GM19372 (cell line): ENCODE data around the gene PCDHGA4.
"Not testable (repeated sequence)": the region's sequence is repeated elsewhere in the genome, so short reads cannot be mapped to it uniquely, and the experiment has no call there.

Experiments
- ATAC-seq: cut with Tn5 transposase; IDR thresholded peaks from one replicate; pipeline ENCODE4 v1.9.1; 2021; ENCODE audit warnings: mild to moderate bottlenecking, low read depth, moderate library complexity; ENCODE audit not compliant: unreplicated experiment

PCDHGA4 gene

DNA sequence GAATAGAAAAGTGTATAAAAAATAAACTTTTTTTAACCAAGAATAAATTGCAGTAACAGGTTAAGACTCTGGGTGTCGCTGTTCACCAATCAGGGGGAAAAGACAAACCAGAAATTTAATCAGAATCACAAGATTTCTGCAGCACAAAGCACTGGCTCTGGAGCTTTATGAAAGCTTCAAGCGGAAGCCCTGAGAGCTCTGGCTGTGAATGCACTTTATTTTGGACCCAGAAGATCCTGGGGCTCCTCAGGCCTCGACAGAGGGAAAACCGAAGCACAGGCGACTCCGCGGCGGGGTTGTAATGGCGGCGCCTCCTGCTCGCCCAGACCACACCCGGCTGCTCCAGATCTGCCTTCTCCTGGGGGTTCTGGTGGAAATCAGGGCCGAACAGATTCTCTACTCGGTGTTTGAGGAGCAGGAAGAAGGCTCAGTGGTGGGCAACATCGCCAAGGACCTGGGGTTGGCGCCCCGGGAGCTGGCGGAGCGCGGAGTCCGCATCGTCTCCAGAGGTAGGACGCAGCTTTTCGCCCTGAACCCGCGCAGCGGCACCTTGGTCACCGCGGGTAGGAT lies at the start of gene PCDHGA4:
Gene PCDHGA4, plus strand, starts transcription at position 122 of the 570 bp plus-strand sequence. Its CDS starts 87 bp downstream, at position 209.
- ATAC-seq, result no peak

DNA sequence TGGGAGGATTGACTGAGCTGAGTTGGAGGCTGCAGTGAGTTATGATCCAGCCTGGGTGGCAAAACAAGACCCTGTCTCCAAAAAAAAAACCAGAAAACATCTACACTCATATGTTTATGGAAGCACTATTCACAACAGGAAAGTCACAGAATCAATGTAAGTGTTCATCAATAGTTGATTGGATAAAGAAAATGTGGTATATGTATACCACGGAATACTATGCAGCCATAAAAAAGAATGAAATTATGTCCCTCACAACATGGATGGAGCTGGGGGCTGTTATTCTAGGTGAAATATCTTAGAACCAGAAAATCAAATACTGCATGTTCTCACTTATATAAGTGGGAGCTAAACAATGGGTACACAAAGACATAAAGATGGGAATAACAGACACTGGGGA lies 48.2 kb upstream of the PCDHGA4 start:
- no peak for ATAC-seq

DNA sequence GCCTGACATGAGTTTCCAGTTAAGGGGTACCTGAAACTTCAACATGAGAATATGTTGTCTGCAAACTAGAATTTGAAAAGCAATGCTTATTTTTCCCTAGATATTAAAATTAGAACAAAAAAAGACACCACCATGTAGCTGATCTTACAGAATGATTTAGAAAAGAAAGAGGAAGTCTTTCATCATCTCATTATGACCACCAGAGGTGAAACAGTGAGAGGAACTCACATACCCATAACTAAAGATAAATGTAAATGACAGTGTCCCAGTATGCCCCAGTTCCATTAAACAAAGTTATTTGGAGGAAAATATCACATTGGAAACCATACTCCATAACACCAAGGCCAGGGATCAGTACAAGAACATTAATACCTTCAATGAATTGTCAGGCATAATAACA lies 41.1 kb upstream of the PCDHGA4 start:
- ATAC-seq, result no peak

DNA sequence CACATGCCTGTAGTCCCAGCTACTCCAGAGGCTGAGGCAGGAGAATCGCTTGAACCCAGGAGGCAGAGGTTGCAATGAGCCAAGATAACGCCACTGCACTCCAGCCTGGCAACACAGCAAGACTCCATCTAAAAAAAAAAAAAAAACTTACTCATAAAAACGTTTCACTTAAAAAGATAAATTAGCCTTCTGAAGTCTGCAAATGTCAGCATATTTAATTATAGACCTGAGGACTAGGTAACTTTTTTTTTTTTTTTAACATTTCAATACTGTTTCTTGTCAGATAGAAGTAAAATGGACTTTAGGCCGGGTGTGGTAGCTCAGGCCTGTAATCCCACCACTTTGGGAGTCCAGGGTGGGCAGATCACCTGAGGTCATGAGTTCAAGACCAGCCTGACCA lies 37.9 kb upstream of the PCDHGA4 start:
- ATAC-seq, result not testable (repeated sequence)

DNA sequence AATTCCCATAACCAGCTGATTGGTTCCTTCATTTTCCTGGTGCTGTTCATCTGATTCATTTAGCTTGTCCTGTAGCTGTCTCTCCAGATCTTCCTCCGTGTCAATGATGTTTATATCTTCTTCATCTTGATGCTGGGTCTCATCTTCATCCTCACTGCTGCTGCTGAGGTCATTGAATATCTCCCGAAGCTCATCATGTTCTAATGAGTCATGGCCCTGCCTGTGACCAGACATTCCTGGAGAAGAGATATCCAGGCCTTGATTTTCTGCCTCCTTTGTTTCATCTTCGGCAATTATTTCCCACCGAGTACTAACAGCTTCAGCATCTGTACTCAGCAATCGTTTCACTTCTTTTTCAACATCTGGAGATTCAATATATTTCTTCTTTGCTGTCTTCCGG lies 35.6 kb upstream of the PCDHGA4 start:
- ATAC-seq, result no peak

DNA sequence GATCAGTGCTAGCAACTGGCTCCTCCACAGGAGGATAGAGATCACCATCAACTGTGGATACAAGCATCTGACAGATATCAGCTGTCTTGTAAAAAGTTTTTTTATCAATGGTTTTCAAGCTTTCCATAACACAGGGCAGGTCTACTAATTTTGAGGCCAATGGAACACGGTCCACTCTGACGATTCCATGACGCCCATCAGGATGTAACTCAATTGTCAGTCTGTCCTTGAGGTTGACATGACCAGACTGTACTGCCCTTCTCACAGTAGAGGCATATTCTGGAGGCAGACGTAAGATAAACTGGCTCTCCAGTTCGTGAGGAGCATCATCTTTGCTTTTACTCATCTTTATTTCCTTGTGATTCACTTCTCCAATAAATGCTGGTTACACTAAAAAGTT lies 35.1 kb upstream of the PCDHGA4 start:
- no peak for ATAC-seq

DNA sequence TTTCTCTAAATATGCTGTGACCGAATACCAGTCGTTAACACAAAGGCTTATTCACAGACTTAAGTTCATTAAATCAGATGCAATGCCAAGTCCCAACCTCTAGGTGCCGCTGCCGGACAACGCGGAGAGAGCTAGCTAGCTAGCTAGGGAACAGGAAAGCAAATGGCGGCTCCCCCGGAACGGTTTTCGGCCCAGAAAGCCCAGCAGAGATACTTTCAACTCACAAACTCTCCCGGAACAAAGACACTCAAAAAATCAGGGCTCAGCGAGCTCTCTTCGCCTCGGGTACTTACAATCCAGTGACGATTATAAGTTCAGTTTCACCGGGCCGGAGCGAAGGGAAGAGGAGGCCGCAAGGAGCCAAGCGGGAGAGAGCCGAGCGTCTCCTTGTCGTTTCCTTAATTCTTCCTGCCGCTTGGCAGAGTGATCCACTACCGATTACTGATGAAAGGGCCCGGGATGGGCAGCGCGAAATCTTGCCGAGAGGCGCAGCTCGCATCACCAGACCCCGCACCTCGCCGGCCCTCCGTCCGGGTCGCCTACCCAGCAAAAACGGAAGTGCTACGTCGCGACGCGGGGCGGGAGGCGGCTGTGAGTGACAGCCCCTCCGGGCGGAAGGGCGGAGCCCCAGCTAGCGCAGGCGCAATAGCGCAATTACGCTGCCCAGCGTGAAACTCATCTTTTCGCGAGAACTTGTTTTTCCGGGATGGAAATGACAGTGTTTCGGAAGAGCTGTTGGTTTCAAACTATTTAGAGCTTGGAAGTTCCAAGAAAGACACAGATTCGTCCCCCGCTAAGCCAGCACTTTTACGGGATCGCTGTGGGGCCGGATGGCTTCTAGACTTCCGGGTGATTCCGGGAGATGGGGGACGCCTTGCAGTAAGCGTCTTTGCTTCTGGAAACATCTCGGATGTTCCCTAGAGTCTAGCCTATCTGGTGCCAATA lies 34.3 kb upstream of the PCDHGA4 start, which contains the start of gene TAF7:
Gene TAF7, minus strand, starts transcription at position 560 of the 945 bp plus-strand sequence. CDS start 740 bp downstream, outside the sequence.
- ATAC-seq, result peak; percentile 93

DNA sequence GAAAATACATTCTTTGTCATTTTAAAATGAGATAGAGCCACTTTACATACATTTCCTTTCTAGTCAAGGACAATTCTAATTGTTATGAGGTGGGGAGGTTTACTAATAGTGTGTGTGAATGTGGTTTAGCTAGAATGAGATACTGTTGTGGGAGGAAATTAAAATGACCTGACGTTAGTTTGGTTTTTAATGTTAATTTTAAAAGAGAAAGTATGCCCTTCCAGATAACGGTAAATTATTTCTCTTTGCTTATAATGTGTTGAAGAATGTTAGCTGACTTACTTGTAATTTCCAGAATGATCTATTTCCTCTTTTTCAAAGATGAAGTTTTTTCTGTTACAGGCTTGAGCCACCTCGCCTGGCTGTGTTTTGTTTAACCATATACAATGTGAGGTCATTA lies 32.6 kb upstream of the PCDHGA4 start:
- no peak for ATAC-seq

DNA sequence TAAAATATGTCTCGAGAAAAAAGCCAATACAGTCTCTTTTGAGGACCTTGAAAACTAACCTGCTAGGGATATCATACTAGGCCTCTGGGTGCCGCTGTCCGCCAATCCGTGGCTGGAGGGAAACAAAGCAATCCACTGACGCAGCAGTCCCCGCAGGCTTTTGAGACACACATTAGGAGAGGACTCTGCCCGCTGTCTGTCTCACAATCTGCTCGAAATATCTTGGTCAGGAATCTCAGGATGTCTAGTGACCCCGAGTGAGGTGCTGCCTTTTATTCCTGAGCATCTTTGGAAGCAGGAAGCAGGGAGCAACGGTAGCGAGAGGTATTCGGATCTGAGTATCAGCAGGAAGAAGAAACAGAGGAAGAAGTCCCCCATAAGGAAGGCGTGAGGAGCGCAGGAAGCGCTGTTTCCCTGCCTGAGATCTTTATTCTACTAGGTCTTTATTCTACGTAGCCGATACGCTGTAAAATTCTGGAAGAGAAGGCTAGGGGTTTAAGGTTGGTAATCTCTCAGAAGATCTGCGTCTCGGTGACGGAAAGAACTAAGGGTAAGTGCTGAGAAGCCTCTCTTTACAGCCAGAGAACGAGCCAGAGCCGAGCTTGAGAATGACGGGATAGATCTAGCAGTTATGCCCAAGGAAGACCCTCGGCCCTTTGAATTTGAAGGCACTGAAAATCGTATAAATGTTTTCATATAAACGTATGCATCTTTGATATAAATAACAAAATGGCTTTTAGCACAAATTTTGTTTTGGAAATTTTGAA lies 28.6 kb upstream of the PCDHGA4 start:
- ATAC-seq, result no peak

DNA sequence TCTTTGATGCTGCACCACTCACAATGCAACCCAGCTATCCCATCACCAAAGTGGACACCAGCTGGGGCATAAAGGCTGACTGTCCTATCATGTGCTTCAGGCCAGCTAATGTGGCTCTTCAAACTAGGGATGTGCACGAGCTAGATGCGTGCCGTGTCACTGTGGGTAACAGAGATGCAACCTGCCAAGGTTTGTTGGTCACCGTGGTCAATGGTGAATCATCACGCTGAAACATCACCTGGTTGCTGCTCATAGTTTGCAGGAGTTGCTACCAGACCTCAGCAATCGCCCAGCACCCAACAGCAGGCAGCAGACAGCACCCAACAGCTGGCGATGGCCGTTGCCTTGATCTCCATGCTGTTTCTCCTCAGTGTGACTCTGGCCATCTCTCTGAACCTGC lies 26.6 kb upstream of the PCDHGA4 start:
- no peak for ATAC-seq

DNA sequence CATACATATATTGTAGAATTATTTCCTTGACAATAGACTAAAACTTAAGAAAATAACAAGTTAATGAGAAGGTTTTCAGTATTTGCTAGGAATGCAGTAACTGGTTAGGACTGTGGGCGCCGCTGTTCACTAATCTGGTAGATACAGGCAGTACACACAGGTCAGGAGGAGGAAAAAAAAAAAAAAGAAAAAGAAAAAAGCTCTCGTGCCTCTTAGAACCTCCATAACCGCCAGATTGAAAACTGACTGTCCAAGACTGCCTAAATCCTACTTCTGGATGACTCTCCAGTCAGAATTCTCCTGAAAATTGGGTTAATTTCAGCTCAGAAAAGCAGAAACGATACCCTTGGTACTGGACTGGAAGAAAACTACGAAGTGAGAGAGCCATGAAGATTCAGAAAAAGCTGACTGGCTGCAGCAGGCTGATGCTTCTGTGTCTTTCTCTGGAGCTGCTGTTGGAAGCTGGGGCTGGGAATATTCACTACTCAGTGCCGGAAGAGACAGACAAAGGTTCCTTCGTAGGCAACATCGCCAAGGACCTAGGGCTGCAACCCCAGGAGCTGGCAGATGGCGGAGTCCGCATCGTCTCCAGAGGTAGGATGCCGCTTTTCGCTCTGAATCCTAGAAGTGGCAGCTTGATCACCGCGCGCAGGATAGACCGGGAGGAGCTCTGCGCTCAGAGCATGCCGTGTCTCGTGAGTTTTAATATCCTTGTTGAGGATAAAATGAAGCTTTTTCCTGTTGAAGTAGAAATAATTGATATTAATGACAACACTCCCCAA lies 24.3 kb upstream of the PCDHGA4 start, which contains the start of gene PCDHGA1:
Gene PCDHGA1, plus strand, starts transcription at position 216 of the 782 bp plus-strand sequence.
- no peak for ATAC-seq

DNA sequence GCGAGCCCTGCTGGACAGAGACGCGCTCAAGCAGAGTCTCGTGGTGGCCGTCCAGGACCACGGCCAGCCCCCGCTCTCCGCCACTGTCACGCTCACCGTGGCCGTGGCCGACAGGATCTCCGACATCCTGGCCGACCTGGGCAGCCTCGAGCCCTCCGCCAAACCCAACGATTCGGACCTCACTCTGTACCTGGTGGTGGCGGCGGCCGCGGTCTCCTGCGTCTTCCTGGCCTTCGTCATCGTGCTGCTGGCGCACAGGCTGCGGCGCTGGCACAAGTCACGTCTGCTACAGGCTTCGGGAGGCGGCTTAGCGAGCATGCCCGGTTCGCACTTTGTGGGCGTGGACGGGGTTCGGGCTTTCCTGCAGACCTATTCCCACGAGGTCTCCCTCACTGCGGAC lies 22.2 kb upstream of the PCDHGA4 start:
- not testable (repeated sequence) for ATAC-seq

DNA sequence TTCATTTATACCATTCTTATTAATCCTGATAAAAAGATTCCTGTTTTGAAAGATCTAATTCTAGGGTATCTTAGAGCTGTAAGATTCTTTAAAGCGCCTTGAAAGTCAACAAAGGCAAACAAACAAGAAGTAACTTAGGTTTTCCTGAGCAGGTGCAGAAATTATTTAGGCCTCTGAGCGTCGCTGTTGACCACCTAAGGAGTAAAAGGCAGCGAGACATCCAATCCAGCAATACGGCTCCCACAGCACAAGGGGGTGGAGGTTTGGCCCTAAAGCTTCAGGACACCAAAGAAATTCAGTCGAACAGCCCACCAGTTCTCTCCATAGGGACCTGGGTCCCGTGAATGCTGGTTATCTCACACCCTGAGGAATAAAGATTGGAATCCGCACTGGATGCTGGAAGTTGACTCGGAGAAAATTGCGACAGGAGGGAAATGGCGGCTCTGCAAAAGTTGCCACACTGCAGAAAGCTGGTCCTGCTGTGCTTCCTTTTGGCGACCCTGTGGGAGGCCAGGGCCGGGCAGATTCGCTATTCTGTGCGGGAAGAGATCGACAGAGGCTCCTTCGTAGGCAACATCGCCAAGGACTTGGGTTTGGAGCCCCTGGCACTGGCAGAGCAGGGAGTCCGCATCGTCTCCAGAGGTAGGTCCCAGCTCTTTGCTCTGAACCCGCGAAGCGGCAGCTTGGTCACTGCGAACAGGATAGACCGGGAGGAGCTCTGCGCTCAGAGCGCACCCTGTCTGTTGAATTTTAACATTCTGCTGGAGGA lies 16.1 kb upstream of the PCDHGA4 start, which contains the start of gene PCDHGA2:
Gene PCDHGA2, plus strand, starts transcription at position 223 of the 769 bp plus-strand sequence.
- ATAC-seq, result no peak

DNA sequence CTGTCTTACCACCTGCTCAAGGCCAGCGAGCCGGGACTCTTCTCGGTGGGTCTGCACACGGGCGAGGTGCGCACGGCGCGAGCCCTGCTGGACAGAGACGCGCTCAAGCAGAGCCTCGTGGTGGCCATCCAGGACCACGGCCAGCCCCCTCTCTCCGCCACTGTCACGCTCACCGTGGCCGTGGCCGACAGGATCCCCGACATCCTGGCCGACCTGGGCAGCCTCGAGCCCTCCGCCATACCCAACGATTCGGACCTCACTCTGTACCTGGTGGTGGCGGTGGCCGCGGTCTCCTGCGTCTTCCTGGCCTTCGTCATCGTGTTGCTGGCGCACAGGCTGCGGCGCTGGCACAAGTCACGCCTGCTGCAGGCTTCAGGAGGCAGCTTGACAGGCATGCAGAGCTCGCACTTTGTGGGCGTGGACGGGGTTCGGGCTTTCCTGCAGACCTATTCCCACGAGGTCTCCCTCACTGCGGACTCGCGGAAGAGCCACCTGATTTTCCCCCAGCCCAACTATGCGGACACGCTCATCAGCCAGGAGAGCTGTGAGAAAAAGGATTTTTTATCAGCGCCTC lies 14.0 kb upstream of the PCDHGA4 start:
- ATAC-seq, result not testable (repeated sequence)

DNA sequence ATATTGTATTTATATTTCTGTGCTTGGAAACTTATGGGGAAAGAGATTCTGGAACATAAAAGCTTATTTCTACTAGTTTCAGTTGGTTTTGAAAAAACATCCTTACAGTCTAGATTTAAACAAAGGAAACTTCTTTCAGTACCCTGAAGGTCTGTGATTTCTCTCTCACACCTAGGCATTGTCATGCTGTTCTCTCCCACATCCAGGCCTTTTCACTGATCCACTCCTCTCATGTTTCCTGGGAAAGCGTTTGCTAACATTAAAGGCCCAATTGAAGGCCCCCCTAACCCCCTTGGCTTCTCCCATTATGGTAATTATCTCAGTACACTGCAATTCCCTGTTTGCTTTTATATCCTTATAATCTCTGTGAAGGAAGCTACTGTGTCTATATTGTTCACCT lies 12.0 kb upstream of the PCDHGA4 start:
- no peak for ATAC-seq

DNA sequence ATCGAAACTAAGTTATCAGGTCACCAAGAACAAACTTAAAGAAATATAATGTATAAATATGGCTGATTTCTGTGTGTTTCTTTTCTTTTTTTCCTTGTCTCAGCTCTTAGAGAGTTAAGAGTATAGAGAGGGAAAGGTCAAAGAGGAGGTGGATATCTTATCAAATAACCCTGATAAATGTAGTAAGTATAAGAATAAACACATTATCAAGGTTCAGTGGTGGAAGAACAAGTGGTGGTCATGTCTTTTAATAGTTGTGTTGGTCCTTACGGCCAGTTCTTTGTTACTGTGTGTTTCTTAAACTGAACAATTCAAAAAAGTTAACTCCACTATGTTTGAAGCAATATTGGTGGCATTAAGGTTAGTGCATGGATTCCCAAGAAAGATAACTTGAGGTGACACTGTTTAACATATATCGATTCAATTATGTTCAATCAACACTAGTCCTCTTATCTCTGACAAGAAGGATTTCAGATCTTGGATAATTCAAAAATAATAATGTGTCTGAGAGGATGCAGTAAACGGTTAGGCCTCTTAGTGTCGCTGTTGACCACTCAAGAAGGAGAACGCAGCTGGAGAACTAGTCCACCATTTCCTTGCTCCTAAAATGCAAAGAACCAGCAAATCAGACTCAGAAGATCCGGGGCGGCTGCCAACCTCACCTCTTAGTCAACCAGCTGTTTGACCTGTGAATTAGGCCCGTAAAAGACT lies 11.4 kb upstream of the PCDHGA4 start, which contains the start of gene PCDHGA3:
Gene PCDHGA3, plus strand, starts transcription at position 588 of the 711 bp plus-strand sequence. CDS start 205 bp downstream, outside the sequence.
- no peak for ATAC-seq

DNA sequence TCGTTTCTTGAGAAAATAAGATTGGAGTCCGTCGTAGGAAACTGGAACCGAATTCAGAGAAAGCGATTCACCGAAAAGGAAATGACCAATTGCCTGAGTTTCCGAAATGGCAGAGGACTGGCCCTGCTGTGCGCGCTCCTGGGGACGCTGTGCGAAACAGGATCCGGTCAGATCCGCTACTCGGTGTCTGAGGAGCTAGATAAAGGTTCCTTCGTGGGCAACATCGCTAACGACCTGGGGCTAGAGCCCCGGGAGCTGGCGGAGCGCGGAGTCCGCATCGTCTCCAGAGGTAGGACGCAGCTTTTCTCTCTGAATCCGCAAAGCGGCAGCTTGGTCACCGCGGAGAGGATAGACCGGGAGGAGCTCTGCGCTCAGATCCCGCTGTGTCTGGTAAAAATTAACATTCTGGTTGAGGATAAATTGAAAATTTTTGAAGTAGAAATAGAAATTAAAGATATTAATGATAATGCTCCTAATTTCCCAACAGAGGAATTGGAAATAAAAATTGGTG lies 10.8 kb upstream of the PCDHGA4 start:
- no peak for ATAC-seq

DNA sequence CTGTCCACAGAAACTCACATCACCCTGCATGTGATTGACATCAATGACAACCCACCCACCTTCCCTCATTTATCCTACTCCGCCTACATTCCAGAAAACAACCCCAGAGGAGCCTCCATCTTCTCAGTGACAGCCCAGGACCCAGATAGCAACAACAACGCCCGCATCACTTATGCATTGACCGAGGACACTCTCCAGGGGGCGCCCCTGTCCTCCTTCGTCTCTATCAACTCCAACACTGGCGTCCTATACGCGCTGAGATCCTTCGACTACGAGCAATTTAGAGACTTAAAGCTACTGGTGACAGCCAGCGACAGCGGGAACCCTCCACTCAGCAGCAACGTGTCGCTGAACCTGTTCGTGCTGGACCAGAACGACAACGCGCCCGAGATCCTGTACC lies 9.5 kb upstream of the PCDHGA4 start:
- ATAC-seq, result no peak
